ENCODE measurements around the gene GLI1. TPM values are rescaled to one million over a fixed set of nuclear protein-coding genes. Genes with fewer than 3 reads are reported as not detected.
A peak's percentile ranks its signal among the peaks of the same experiment; 100 is the strongest.

The GLI1 gene
- total RNA-seq, 1 experiment from 2014 or later, result 25.8 TPM

GRCh38 chr12:57487055-57487596 is 27.5 kb downstream of the GLI1 start:
- peaks cover 14% of the 10 kb centered on the region in 2 experiments for H3K4me1 Mint-ChIP-seq
- Histone ChIP-seq H3T11ph (ENCODE audit: low read length) (no peak overlapping the region), H3K18ac (ENCODE audit: insufficient read length, low read depth, low read length) (no peak overlapping the region), H2BK5ac (ENCODE audit: insufficient read length, low read length) (no peak overlapping the region), H3K27me3 (ENCODE audit: insufficient read depth, low read length) (no peaks in the 10 kb centered on the region), H2BK20ac (ENCODE audit: low read depth, low read length, poor library complexity, severe bottlenecking) (no peak overlapping the region), H2AK5ac (ENCODE audit: insufficient read length, low read length) (no peak overlapping the region), H3K4me2 (ENCODE audit: insufficient read depth, insufficient read length, low read length) (no peak overlapping the region), H3K4ac (ENCODE audit: low read depth, low read length) (no peak overlapping the region), H4K20me1 (ENCODE audit: control insufficient read depth, insufficient read depth, insufficient read length) (no peaks in the 10 kb centered on the region), H3K23ac (ENCODE audit: insufficient read length, low read depth, low read length) (no peak overlapping the region), H3K27ac (ENCODE audit: insufficient read length, low read depth, low read length) (no peak overlapping the region), H3K79me2 (ENCODE audit: insufficient read depth, low read length) (peaks cover 8% of the 10 kb centered on the region; the same call in 1 of the 2 replicates), H3K14ac (ENCODE audit: insufficient read depth, low read length) (no peak overlapping the region), H2BK120ac (ENCODE audit: low read depth, low read length, poor library complexity, severe bottlenecking) (no peak overlapping the region), H2AFZ (ENCODE audit: low read length) (no peak overlapping the region), H2BK12ac (ENCODE audit: insufficient read length, low read depth, low read length) (no peak overlapping the region), H2BK15ac (ENCODE audit: low read depth, low read length) (no peak overlapping the region), H3K56ac (ENCODE audit: insufficient read length, low read depth, low read length) (no peak overlapping the region), H3K9ac (ENCODE audit: extremely low read depth, insufficient read length, low read length) (no peak overlapping the region), H4K8ac (replicated peaks; ENCODE audit: insufficient read length, low read depth, low read length) (no peak overlapping the region), H3K9me3 (ENCODE audit: control insufficient read depth, low read depth, low read length) (no peaks in the 10 kb centered on the region), H4K91ac (ENCODE audit: insufficient read length, low read depth, low read length) (no peak overlapping the region), H3K4me1 (ENCODE audit: insufficient read depth, low read length) (peaks cover 2% of the 10 kb centered on the region; the same call in 1 of the 2 replicates), H3K79me1 (ENCODE audit: insufficient read depth, low read depth, low read length, poor library complexity, severe bottlenecking) (no peaks in the 10 kb centered on the region), H3K23me2 (ENCODE audit: insufficient read length, low read depth, low read length, poor library complexity, severe bottlenecking) (peaks cover 5% of the 10 kb centered on the region), H4K5ac (ENCODE audit: insufficient read length, low read depth, low read length) (no peak overlapping the region)
- TF ChIP-seq CTCF (conservative IDR thresholded peaks at IDR 0.05), result no peak
- no CpG with 5 or more reads among the region's 27 CpGs for WGBS (ENCODE audit: extremely low coverage, insufficient read length, low lambda C conversion rate)
- peaks cover 38 to 43% (median 39%) of the 10 kb centered on the region in 3 experiments for H3K36me3 Mint-ChIP-seq (ENCODE audit: insufficient read depth in 1 of 3, low read depth in 3 of 3)
- peak overlapping the region; percentile 96 to 97 for H3K4me3 Mint-ChIP-seq
- no peak overlapping the region for H3K27ac Mint-ChIP-seq
- DNase-seq, result no peak
- no peaks in the 10 kb centered on the region for H3K27me3 Mint-ChIP-seq (ENCODE audit: low read depth)
- peaks cover 0 to 2% of the 10 kb centered on the region in 2 experiments; a peak in 1 of 5 replicates for H3K9me3 Mint-ChIP-seq

Measured in H9 (cell line).